Activated naive CD4-positive, alpha-beta T cell treated with anti-CD3 and anti-CD28 coated beads for 36 hours (primary cell): ENCODE results near the gene AKNAD1. TPM values are rescaled to one million over a fixed set of nuclear protein-coding genes. Genes with fewer than 3 reads are reported as not detected.

Source experiments
- CTCF ChIA-PET: fragments of 350-600 bp; sonication (Branson Sonifier 250); formaldehyde crosslinking; loops from one replicate; lab custom pipeline; 2021; ENCODE audit warnings: antibody characterized with exemption; lab: Charles Lee
- DNase-seq: peaks from one replicate; pipeline ENCODE4 v3.0.0-alpha.2; 2020
- H3K27ac Mint-ChIP-seq: one replicate; pipeline ENCODE4 v1.8.0; 2021; ENCODE audit warnings: mild to moderate bottlenecking, mixed read lengths
- H3K27me3 Mint-ChIP-seq: one replicate; pipeline ENCODE4 v1.8.0; 2021; ENCODE audit warnings: low read depth, mixed read lengths
- H3K36me3 Mint-ChIP-seq: one replicate; pipeline ENCODE4 v1.8.0; 2021; ENCODE audit warnings: low read depth, mixed read lengths
- H3K4me1 Mint-ChIP-seq: one replicate; pipeline ENCODE4 v1.8.0; 2021; ENCODE audit warnings: low read depth, mixed read lengths
- H3K4me3 Mint-ChIP-seq: one replicate; pipeline ENCODE4 v1.8.0; 2021; ENCODE audit warnings: mild to moderate bottlenecking, moderate library complexity, mixed read lengths
- H3K9me3 Mint-ChIP-seq: one replicate; pipeline ENCODE4 v1.8.0; 2021; ENCODE audit warnings: mixed read lengths
- intact Hi-C: fragments of 100-400 bp; cut with micrococcal nuclease; formaldehyde crosslinking; loops from one replicate; pipeline ENCODE4 v1.15.1; 2023
- total RNA-seq, 2 experiments: library from RNA; stranded (reverse); gene quantifications; one replicate each; pipeline ENCODE4 v1.2.3, GENCODE V29; 2021

The AKNAD1 gene
- total RNA-seq, 2 experiments from 2014 or later: not detected

DNA sequence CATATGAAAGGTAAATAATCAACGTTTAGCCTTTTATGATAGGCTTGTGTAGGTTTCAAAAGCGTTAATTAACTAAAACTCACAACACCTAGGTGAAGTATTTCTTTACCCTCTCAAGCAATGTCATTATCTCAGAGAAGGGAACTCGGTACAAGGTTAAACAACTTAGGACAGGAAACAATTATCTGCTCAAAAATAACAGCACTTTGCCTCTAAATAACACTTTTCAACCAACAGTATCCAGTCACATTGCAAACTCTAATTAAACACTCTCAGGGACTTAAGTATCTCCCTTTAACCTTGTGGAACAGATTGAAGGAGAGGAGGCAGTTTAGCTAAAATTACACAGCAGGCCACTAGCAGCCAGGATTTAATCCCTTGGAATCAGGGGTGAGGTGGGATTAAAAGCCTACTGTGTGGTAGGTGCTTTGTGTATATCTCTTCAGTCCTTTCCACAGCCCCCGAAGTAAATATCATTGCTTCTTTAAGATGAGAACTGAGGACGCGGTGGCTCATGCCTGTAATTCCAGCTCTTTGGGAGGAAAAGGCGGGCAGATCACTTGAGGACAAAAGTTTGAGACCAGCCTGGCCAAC is 5.2 kb upstream of the AKNAD1 start:
- no peak for DNase-seq
- Mint-ChIP-seq H3K9me3 (no peaks in the 10 kb centered on the region), H3K4me3 (no peak overlapping the region), H3K27ac (no peak overlapping the region), H3K27me3 (peaks cover 5% of the 10 kb centered on the region), H3K4me1 (no peaks in the 10 kb centered on the region), H3K36me3 (no peaks in the 10 kb centered on the region)
- CTCF ChIA-PET: interaction anchor here (1.4 to 2.3 kb wide), 2 partner anchors 34 to 36 kb away, joined by 3 to 7 read pairs; no protein-coding TSS in a partner anchor
- intact Hi-C loops: no loop called here

DNA sequence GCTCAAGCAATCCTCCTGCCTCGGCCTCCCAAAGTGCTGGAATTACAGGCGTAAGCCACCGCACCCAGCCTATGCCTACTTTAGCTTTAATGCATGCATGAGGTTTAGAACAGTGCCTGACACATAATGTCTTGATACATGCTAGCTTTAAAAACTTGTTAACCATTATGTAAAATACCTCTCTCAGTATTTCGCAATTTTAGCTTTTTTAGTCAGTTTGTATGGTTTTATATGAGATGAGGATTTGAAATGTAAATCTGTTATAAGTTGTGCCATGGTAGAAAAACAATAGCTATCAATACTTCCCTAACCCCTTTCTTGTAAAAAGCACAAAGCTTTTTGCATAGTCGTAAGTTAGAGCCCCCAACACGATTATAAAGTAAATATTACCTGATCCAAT is 4.7 kb upstream of the AKNAD1 start:
- DNase-seq: no peak
- intact Hi-C loops: no loop called here
- H3K4me1 Mint-ChIP-seq: no peaks in the 10 kb centered on the region
- H3K36me3 Mint-ChIP-seq: no peaks in the 10 kb centered on the region
- H3K27ac Mint-ChIP-seq: no peak overlapping the region
- CTCF ChIA-PET: interaction anchor here (1.4 to 2.3 kb wide), 2 partner anchors 33 to 35 kb away, joined by 3 to 7 read pairs; no protein-coding TSS in a partner anchor
- peaks cover 2% of the 10 kb centered on the region for H3K27me3 Mint-ChIP-seq
- H3K9me3 Mint-ChIP-seq: no peaks in the 10 kb centered on the region
- no peak overlapping the region for H3K4me3 Mint-ChIP-seq

- DNase-seq: no peak
- intact Hi-C loops: no loop called here
- H3K4me3 Mint-ChIP-seq: no peak overlapping the region
- H3K4me1 Mint-ChIP-seq: no peaks in the 10 kb centered on the region
- H3K27ac Mint-ChIP-seq: no peak overlapping the region
- CTCF ChIA-PET: interaction anchor here (0.7 to 2.3 kb wide), 2 partner anchors 32 to 127 kb away, joined by 3 to 7 read pairs; no protein-coding TSS in a partner anchor
- H3K9me3 Mint-ChIP-seq: no peaks in the 10 kb centered on the region
- H3K36me3 Mint-ChIP-seq: no peaks in the 10 kb centered on the region
- H3K27me3 Mint-ChIP-seq: peaks cover 3% of the 10 kb centered on the region
Observed at GRCh38 chr1:108860190-108860907, 3.5 kb upstream of the AKNAD1 start.

- H3K27me3 Mint-ChIP-seq: peaks cover 8% of the 10 kb centered on the region
- no peaks in the 10 kb centered on the region for H3K4me1 Mint-ChIP-seq
- no peak overlapping the region for H3K27ac Mint-ChIP-seq
- intact Hi-C loops: no loop called here
- no peaks in the 10 kb centered on the region for H3K9me3 Mint-ChIP-seq
- CTCF ChIA-PET: no interaction called here
- H3K36me3 Mint-ChIP-seq: no peaks in the 10 kb centered on the region
- no peak for DNase-seq
- H3K4me3 Mint-ChIP-seq: no peak overlapping the region
Observed at GRCh38 chr1:108858230-108858950, 1.5 kb upstream of the AKNAD1 start.

DNA sequence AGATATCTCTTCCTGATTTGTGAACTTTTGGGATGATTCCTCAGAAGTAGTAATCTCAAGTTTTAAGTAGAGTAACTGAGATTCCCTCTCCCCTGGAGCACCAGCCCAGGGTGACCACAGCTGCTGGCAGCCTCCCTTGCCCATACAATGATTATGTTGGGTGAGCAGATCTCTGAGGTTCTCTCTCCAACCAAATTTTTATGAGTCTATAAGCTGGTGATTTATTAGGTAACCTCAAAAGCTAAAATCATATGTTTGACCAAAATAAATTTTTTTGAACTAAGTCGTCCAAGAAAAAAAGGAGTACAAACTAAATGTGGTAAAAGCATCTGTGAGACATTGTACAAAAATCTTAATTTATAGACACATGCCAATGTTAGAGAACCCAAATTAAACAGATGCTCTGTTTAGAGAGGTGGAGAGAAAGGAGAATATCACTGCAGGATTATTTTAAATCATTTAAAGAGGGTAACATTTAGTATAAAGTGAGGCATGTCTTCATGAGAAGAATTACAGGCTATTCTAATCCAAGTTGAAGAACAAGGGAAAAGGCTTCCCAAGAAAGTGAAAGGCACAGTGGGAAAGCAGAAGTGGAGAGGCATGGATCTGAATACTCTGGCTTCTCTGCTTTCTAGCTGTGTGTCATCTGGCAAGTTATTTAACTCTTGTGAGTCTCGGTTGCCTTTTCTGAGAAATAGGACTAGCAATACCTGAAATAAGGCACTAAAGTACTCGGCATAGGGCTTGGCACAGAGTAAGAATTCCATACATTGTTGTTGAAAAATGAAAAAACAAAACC is 2.5 kb downstream of the AKNAD1 start:
- H3K36me3 Mint-ChIP-seq: no peaks in the 10 kb centered on the region
- H3K4me1 Mint-ChIP-seq: no peaks in the 10 kb centered on the region
- CTCF ChIA-PET: interaction anchor here (2.4 kb wide), 1 partner anchor 26 kb away, joined by 6 read pairs; no protein-coding TSS in a partner anchor
- no peak overlapping the region for H3K27ac Mint-ChIP-seq
- no peaks in the 10 kb centered on the region for H3K9me3 Mint-ChIP-seq
- intact Hi-C loops: no loop called here
- no peak overlapping the region for H3K4me3 Mint-ChIP-seq
- DNase-seq: no peak
- peaks cover 8% of the 10 kb centered on the region for H3K27me3 Mint-ChIP-seq

DNA sequence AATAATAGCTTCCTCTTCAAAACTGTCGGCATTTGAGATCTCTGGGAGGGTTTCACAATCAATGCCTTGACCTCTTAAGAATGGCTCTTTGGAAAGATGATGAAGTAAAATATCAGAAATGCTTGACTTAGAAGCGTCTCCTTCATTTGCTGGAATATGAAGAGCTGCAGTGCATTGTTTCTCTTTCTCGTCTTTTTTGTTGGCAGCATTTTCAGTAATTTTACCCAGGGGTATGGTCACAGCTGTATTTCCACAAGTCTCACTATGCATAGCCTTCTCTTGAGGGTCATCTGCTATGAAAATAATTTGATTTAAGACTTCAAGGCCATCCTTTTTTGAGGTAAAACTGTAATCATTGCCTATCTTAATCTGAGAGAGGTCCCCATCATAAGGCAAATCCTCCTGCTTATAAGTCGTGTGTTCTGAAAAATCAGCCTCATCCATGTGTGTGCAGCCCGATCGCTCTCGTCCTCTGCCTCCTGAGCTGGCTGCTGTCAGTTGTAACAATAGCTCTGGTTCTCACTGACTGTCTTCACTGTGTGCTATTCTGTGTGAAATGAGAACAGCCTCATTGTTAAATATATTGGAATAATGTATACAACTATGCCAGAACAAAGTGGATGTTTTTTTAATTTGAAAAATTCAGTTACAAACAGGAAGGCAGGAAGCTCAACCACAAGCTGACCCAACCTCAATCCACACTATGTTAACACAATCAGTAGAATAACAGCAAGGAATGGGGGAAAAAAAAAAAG is 4.5 kb downstream of the AKNAD1 start:
- intact Hi-C loops: no loop called here
- Mint-ChIP-seq H3K4me1 (no peaks in the 10 kb centered on the region), H3K9me3 (no peaks in the 10 kb centered on the region), H3K27ac (no peak overlapping the region), H3K36me3 (no peaks in the 10 kb centered on the region), H3K4me3 (no peak overlapping the region), H3K27me3 (peaks cover 8% of the 10 kb centered on the region)
- CTCF ChIA-PET: interaction anchor here (0.6 to 2.4 kb wide), 4 partner anchors 10 to 24 kb away, joined by 3 to 6 read pairs (median 4); no protein-coding TSS in a partner anchor
- DNase-seq: no peak

GRCh38 chr1:108851567-108851966 is 5.3 kb downstream of the AKNAD1 start:
- Mint-ChIP-seq H3K4me3 (no peak overlapping the region), H3K36me3 (no peaks in the 10 kb centered on the region), H3K4me1 (no peaks in the 10 kb centered on the region)

GRCh38 chr1:108850929-108851328 is 6.0 kb downstream of the AKNAD1 start:
- H3K36me3 Mint-ChIP-seq: no peaks in the 10 kb centered on the region
- peaks cover 5% of the 10 kb centered on the region for H3K27me3 Mint-ChIP-seq
- intact Hi-C loops: no loop called here
- H3K27ac Mint-ChIP-seq: no peak overlapping the region
- CTCF ChIA-PET: interaction anchor here (1.6 kb wide), 1 partner anchor 23 kb away, joined by 6 read pairs; no protein-coding TSS in a partner anchor
- H3K4me3 Mint-ChIP-seq: no peak overlapping the region
- H3K4me1 Mint-ChIP-seq: no peaks in the 10 kb centered on the region
- H3K9me3 Mint-ChIP-seq: no peaks in the 10 kb centered on the region
- DNase-seq: no peak

More at GRCh38 chr1:108851567-108851966, 5.3 kb downstream of the AKNAD1 start:
- Mint-ChIP-seq H3K27ac (no peak overlapping the region), H3K9me3 (no peaks in the 10 kb centered on the region), H3K27me3 (peaks cover 6% of the 10 kb centered on the region)
- intact Hi-C loops: no loop called here
- CTCF ChIA-PET: interaction anchor here (1.6 kb wide), 1 partner anchor 24 kb away, joined by 6 read pairs; no protein-coding TSS in a partner anchor
- DNase-seq: no peak

DNA sequence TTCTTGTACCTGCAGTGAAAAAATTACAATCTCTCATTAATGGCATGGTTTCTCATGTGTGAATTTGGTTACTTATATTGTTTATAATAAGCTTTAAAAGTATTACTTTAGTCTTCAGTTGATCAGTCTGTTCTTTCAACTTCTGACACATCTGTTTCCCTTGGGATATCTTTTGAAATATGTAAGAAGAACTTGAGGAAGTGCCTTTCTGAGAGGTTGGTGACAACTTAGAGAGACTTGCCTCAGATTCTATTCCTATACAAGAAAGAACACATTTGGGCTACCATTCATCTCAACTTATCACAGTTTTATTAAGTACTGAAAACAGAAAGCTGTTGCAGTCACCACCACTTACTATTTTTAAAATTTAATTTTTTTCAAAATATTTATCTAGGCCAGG is 8.1 kb downstream of the AKNAD1 start:
- Mint-ChIP-seq H3K27ac (no peak overlapping the region), H3K27me3 (no peaks in the 10 kb centered on the region), H3K9me3 (no peaks in the 10 kb centered on the region), H3K36me3 (no peaks in the 10 kb centered on the region), H3K4me1 (no peaks in the 10 kb centered on the region), H3K4me3 (no peak overlapping the region)
- CTCF ChIA-PET: interaction anchor here (1.2 to 1.8 kb wide), 2 partner anchors 21 to 23 kb away, joined by 3 to 9 read pairs; no protein-coding TSS in a partner anchor
- DNase-seq: no peak
- intact Hi-C loops: no loop called here

GRCh38 chr1:108847494-108847893 is 9.4 kb downstream of the AKNAD1 start:
- Mint-ChIP-seq H3K4me3 (no peak overlapping the region), H3K4me1 (no peaks in the 10 kb centered on the region), H3K27ac (no peak overlapping the region), H3K27me3 (no peaks in the 10 kb centered on the region), H3K9me3 (no peaks in the 10 kb centered on the region), H3K36me3 (no peaks in the 10 kb centered on the region)
- no peak for DNase-seq
- intact Hi-C loops: no loop called here
- CTCF ChIA-PET: interaction anchor here (0.6 to 5.0 kb wide), 2 partner anchors 20 kb away, joined by 3 to 30 read pairs; no protein-coding TSS in a partner anchor

- H3K27ac Mint-ChIP-seq: no peak overlapping the region
- CTCF ChIA-PET: interaction anchor here (1.2 to 5.0 kb wide), 2 partner anchors 14 to 18 kb away, joined by 3 to 30 read pairs; no protein-coding TSS in a partner anchor
- no peak overlapping the region for H3K4me3 Mint-ChIP-seq
Observed at GRCh38 chr1:108845991-108846390, 10.9 kb downstream of the AKNAD1 start.

More at GRCh38 chr1:108845991-108846390, 10.9 kb downstream of the AKNAD1 start:
- no peak for DNase-seq
- intact Hi-C loops: no loop called here
- no peaks in the 10 kb centered on the region for H3K9me3 Mint-ChIP-seq
- no peaks in the 10 kb centered on the region for H3K36me3 Mint-ChIP-seq
- no peaks in the 10 kb centered on the region for H3K27me3 Mint-ChIP-seq
- no peaks in the 10 kb centered on the region for H3K4me1 Mint-ChIP-seq
